Thyroid gland (tissue), 4 donors: ENCODE measurements around the gene MROH7.

ENCODE experiments used
- CTCF ChIP-seq, 6 experiments: fragments of 200-600 bp in 3 of 6; fragments of 450-650 bp in 3 of 6; sonication (generic) in 3 of 6; IDR thresholded peaks; one replicate each; pipeline ENCODE4 v1.5.1; 2016 to 2019; ENCODE audit warnings: antibody characterized with exemption in 6 of 6, mild to moderate bottlenecking in 2 of 6, inconsistent platforms in 1 of 6, moderate library complexity in 1 of 6
- POLR2A ChIP-seq, 2 donors: fragments of 450-650 bp; IDR thresholded peaks; one replicate each; pipeline ENCODE4 v1.6.1; 2017; ENCODE audit warnings: antibody characterized with exemption in 2 of 2, mild to moderate bottlenecking in 2 of 2, moderate library complexity in 1 of 2

GRCh38 chr1:54701066-54701465 lies 59.5 kb downstream of the MROH7 start:
- TF ChIP-seq CTCF (IDR thresholded peaks at IDR 0.05), result no peak
- TF ChIP-seq POLR2A (IDR thresholded peaks at IDR 0.05), result no peak
